Measurements from ENCODE around the gene VIPR2.

GRCh38 chr7:159107161-159107892 is 37.3 kb downstream of the VIPR2 start:
- no peak for TF ChIP-seq CTCF (IDR thresholded peaks at IDR 0.05; ENCODE audit: low read depth, low read length, poor library complexity, severe bottlenecking)
- no peak for TF ChIP-seq EZH2phosphoT487 (IDR thresholded peaks at IDR 0.05; ENCODE audit: borderline replicate concordance, low read length)
